8988T (cell line): ENCODE results near the gene KCNMA1.

Source experiments
- DNase-seq: peaks from one replicate; pipeline ENCODE4 v3.0.0; 2011

KCNMA1 gene

GRCh38 chr10:77023396-77023795, 614.2 kb downstream of the KCNMA1 start:
- no peak for DNase-seq

- DNase-seq, result no peak
Measured at GRCh38 chr10:77022671-77023070, 614.9 kb downstream of the KCNMA1 start.

GRCh38 chr10:77021966-77022490, 615.6 kb downstream of the KCNMA1 start:
- DNase-seq, result no peak

- no peak for DNase-seq
Measured at GRCh38 chr10:77020426-77021040, 617.1 kb downstream of the KCNMA1 start.

GRCh38 chr10:77016855-77017254, 620.8 kb downstream of the KCNMA1 start:
- DNase-seq, result no peak

GRCh38 chr10:77016278-77016815, 621.3 kb downstream of the KCNMA1 start:
- no peak for DNase-seq

- no peak for DNase-seq
Measured at GRCh38 chr10:77015360-77015759, 622.2 kb downstream of the KCNMA1 start.

GRCh38 chr10:77012812-77013500, 624.7 kb downstream of the KCNMA1 start:
- no peak for DNase-seq

GRCh38 chr10:77011874-77012811, 625.5 kb downstream of the KCNMA1 start:
- DNase-seq, result no peak

GRCh38 chr10:77010430-77010829, 627.2 kb downstream of the KCNMA1 start:
- no peak for DNase-seq

GRCh38 chr10:77007834-77008233, 629.8 kb downstream of the KCNMA1 start:
- no peak for DNase-seq

GRCh38 chr10:77006836-77007511, 630.6 kb downstream of the KCNMA1 start:
- no peak for DNase-seq

- no peak for DNase-seq
Measured at GRCh38 chr10:77005871-77006270, 631.7 kb downstream of the KCNMA1 start.

GRCh38 chr10:77004917-77005564, 632.6 kb downstream of the KCNMA1 start:
- peak; percentile 20 for DNase-seq

GRCh38 chr10:77002872-77003271, 634.7 kb downstream of the KCNMA1 start:
- DNase-seq, result no peak

GRCh38 chr10:77001206-77001605, 636.4 kb downstream of the KCNMA1 start:
- no peak for DNase-seq

- no peak for DNase-seq
Measured at GRCh38 chr10:76998451-76998850, 639.2 kb downstream of the KCNMA1 start.

GRCh38 chr10:76997631-76998030, 640.0 kb downstream of the KCNMA1 start:
- no peak for DNase-seq

GRCh38 chr10:76995023-76995422, 642.6 kb downstream of the KCNMA1 start:
- no peak for DNase-seq

GRCh38 chr10:76993213-76993612, 644.4 kb downstream of the KCNMA1 start:
- no peak for DNase-seq

GRCh38 chr10:76992467-76992866, 645.1 kb downstream of the KCNMA1 start:
- DNase-seq, result no peak

- DNase-seq, result no peak
Measured at GRCh38 chr10:76991621-76992020, 646.0 kb downstream of the KCNMA1 start.
